ENCODE measurements around the gene SRM. TPM values are rescaled to one million over a fixed set of nuclear protein-coding genes. Genes with fewer than 3 reads are reported as not detected.

The SRM gene
- total RNA-seq, 2 donors from 2014 or later: 19.8 to 86.2 TPM

DNA sequence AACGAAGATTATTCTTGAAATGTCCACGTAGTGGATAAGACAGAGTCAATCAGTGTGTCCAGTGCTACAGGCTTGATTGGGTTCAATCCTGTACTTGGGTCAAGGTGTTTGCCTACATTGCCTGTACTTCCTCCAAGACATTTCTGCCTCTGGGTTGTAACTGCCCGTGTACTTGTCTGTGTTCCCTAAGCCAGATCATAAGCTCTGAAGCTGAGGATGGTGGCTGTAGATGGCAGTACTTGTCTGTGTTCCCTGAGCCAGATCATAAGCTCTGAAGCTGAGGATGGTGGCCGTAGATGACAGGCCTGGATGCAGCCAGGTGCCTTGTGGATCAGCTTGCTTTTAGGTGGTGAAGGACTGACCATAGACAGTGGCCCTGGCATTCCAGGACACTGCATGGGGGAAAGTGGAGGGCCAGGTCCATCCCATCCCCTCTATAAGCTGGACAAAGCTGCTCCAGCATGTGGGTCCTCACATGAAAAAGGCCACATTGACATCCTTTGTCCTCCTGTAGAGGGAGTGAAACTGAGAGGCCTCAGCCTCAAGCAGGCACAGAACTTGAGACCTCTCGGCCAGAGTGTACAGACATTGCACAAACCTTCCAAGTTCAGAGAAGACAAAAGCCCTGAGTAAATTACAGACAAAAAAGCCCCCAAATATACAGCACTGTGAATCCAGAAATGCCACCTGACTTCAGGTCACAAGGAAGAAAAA, 2.0 kb upstream of the SRM start:
- Histone ChIP-seq H3K4me3 (no peak overlapping the region), H3K9me3 (no peaks in the 10 kb centered on the region), H3K27me3 (no peaks in the 10 kb centered on the region), H3K36me3 (no peaks in the 10 kb centered on the region), H3K9ac (ENCODE audit: low read depth in 2 of 2, low read length in 2 of 2) (no peak overlapping the region), H3K4me1 (no peaks in the 10 kb centered on the region), H3K27ac (no peak overlapping the region)
- DNase-seq: no peak
- TF ChIP-seq, protein P1, sequence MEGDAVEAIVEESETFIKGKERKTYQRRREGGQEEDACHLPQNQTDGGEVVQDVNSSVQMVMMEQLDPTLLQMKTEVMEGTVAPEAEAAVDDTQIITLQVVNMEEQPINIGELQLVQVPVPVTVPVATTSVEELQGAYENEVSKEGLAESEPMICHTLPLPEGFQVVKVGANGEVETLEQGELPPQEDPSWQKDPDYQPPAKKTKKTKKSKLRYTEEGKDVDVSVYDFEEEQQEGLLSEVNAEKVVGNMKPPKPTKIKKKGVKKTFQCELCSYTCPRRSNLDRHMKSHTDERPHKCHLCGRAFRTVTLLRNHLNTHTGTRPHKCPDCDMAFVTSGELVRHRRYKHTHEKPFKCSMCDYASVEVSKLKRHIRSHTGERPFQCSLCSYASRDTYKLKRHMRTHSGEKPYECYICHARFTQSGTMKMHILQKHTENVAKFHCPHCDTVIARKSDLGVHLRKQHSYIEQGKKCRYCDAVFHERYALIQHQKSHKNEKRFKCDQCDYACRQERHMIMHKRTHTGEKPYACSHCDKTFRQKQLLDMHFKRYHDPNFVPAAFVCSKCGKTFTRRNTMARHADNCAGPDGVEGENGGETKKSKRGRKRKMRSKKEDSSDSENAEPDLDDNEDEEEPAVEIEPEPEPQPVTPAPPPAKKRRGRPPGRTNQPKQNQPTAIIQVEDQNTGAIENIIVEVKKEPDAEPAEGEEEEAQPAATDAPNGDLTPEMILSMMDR (IDR thresholded peaks at IDR 0.05): no peak
- intact Hi-C loops (cut with DNase I): no loop called here

DNA sequence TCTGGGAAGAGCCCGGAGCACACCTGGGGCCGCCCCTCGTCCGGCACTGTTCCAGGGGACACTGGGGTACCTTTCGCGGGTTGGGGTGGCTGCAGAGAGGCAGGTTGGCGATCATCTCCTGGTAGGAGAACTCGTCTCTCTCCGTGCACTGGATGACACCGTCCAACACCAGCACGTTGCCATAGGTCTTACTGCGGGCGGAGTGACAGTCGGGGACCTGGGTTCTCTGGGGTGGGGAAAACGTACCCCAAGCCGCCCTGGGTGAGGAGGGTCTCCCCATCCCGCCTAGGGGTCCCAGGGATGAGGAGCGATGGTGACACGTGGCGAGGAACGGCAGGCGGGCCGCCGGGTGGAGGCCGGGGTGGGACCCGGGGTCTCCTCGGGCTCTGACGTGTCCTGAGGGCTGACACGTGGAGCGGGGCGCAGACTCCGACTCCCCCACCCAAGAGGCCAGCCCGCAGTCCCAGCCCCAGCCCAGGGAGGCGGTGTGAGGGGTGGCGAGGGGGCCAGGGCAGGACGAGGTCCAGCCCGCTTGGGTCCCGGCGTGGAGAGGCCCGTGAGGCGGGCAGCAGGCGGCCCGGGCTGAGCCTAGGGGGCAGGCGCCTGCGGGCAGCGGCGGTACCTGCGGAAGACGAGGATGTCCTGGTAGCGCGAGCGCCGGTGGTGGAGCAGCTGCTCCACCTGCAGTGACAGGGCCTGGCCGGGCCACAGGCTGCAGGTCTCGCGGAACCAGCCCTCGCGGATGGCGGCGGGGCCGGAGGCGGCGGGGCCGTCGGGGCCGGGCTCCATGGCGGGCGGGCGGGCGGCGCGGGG, 457 bp downstream of the SRM start:
- H3K27ac ChIP-seq: no peak overlapping the region
- DNase-seq: no peak
- H3K9ac ChIP-seq (ENCODE audit: low read depth in 2 of 2, low read length in 2 of 2): peak overlapping the region; percentile 79 to 95
- H3K4me1 ChIP-seq: no peaks in the 10 kb centered on the region
- no peaks in the 10 kb centered on the region for H3K27me3 ChIP-seq
- H3K36me3 ChIP-seq: no peaks in the 10 kb centered on the region
- intact Hi-C loops (cut with DNase I): no loop called here
- TF ChIP-seq, protein P1 (IDR thresholded peaks at IDR 0.05): no peak
- H3K9me3 ChIP-seq: no peaks in the 10 kb centered on the region
- H3K4me3 ChIP-seq: peak overlapping the region; percentile 99

DNA sequence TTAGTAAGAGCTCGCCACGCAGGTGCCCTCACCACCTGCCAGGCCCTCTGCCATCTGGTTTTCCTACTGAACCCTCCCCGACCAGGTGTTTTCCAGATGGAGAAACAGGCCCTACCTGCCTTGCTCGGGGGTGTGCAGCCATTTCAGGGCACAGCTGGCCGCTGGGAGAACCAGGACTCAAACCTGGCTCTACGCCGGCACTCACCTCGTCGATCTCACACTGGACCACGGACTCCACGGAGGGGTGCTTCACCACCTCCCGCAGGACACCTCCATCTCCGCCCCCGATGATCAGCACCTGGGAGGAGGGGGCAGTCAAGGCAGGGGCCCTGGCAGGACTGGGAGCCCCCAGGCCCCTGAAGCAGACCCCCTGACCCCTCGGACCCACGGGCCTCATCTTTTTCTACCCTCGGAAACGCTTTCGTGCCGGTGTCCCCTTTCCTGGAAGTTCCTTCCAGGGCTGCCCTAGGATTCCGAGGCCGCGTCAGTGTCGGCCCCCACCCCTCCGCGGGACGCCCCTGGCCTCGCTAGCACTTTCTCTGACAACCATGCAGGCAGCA, 1.1 kb downstream of the SRM start:
- intact Hi-C loops (cut with DNase I): no loop called here
- DNase-seq: no peak

DNA sequence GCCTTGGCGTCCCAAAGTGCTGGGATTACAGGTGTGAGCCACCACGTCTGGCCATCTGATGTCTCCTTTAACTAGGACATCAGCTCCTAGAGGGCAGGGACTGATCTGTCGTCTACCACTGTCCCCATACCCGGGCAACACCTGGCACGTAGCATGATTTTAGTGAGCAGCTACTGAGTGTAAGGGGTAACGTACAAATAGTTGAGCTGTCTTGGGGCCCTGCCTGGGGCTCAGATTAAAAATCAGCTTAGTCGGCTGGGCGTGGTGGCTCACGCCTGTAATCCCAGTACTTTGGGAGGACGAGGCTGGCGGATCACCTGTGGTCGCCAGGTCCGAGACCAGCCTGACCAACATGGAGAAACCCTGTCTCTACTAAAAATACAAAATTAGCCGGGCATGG, 1.8 kb downstream of the SRM start:
- H3K36me3 ChIP-seq: no peaks in the 10 kb centered on the region
- intact Hi-C loops (cut with DNase I): no loop called here
- no peak for DNase-seq

More for the DNA sequence above, 1.1 kb downstream of the SRM start:
- Histone ChIP-seq H3K9me3 (no peaks in the 10 kb centered on the region), H3K36me3 (no peaks in the 10 kb centered on the region), H3K4me1 (no peaks in the 10 kb centered on the region), H3K27me3 (no peaks in the 10 kb centered on the region), H3K9ac (ENCODE audit: low read depth in 2 of 2, low read length in 2 of 2) (peak overlapping the region; percentile 79 to 95), H3K4me3 (peak overlapping the region; percentile 99), H3K27ac (no peak overlapping the region)
- TF ChIP-seq, protein P1 (IDR thresholded peaks at IDR 0.05): no peak

DNA sequence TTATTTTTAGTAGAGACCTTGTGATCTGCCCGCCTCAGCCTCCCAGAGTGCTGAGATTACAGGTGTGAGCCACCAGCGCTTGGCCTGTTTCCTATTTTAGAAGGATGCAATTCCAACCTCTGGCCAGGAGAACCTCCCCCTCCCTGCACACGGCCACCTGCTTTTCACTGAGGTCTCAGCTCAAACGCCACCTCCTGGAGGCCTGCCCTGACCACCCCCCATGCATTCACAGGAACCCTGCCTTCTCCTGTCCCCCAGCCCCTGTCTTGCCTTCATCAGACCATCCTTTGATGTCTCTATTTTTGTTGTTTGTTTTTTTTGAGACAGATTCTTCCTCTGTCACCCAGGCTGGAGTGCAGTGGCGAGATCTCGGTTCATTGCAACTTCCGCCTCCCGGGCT, 2.3 kb downstream of the SRM start:
- no peak for DNase-seq
- Histone ChIP-seq H3K4me3 (no peak overlapping the region), H3K27ac (no peak overlapping the region), H3K9ac (ENCODE audit: low read depth in 2 of 2, low read length in 2 of 2) (no peak overlapping the region), H3K9me3 (no peaks in the 10 kb centered on the region), H3K36me3 (no peaks in the 10 kb centered on the region), H3K4me1 (no peaks in the 10 kb centered on the region), H3K27me3 (no peaks in the 10 kb centered on the region)
- TF ChIP-seq, protein P1 (IDR thresholded peaks at IDR 0.05): no peak
- intact Hi-C loops (cut with DNase I): no loop called here

More for the DNA sequence above, 1.8 kb downstream of the SRM start:
- Histone ChIP-seq H3K27ac (no peak overlapping the region), H3K4me3 (no peak overlapping the region), H3K9ac (ENCODE audit: low read depth in 2 of 2, low read length in 2 of 2) (no peak overlapping the region), H3K9me3 (no peaks in the 10 kb centered on the region), H3K27me3 (no peaks in the 10 kb centered on the region), H3K4me1 (no peaks in the 10 kb centered on the region)
- TF ChIP-seq, protein P1 (IDR thresholded peaks at IDR 0.05): no peak
